Upper lobe of right lung (tissue), 1 donor: ENCODE measurements around the gene BPIFA1. TPM values are rescaled to one million over a fixed set of nuclear protein-coding genes. Genes with fewer than 3 reads are reported as not detected.

Source experiments
- ATAC-seq: fragments of 200-7000 bp; cut with Tn5 transposase; one replicate; pipeline ENCODE4 v1.9.1; 2020; ENCODE audit warnings: mild to moderate bottlenecking, moderate library complexity
- DNase-seq: peaks from one replicate; pipeline ENCODE4 v3.0.0-alpha.2; 2020
- H3K27ac ChIP-seq: fragments of 200-600 bp; one replicate; pipeline ENCODE4 v1.8.0; 2022
- H3K27me3 ChIP-seq: fragments of 200-600 bp; one replicate; pipeline ENCODE4 v1.8.0; 2022; ENCODE audit warnings: mild to moderate bottlenecking
- H3K36me3 ChIP-seq: fragments of 200-600 bp; one replicate; pipeline ENCODE4 v1.8.0; 2022
- H3K4me1 ChIP-seq: fragments of 200-600 bp; one replicate; pipeline ENCODE4 v1.8.0; 2022
- H3K4me3 ChIP-seq: fragments of 200-600 bp; one replicate; pipeline ENCODE4 v1.8.0; 2022; ENCODE audit warnings: mild to moderate bottlenecking
- H3K9me3 ChIP-seq: fragments of 200-600 bp; one replicate; pipeline ENCODE4 v1.8.0; 2022
- intact Hi-C: fragments of 100-400 bp; cut with DNase I; formaldehyde crosslinking; loops from one replicate; pipeline ENCODE4 v1.11.0; 2022
- long read RNA-seq: library from polyadenylated mRNA; unstranded; transcript quantifications from one replicate; pipeline ENCODE4 v2.0.0, GENCODE V29; 2021
- total RNA-seq: library from RNA; stranded (reverse); fragmentation: NEBNext Ultra II Directional; extraction: Animal tissue kit (Norgen Biotek cat#: 25700); gene quantifications from one replicate; pipeline ENCODE4 v1.2.1, GENCODE V29; 2021
- TF ChIP-seq, protein P1 (sequence below): fragments of 200-600 bp; IDR thresholded peaks from one replicate; pipeline ENCODE4 v1.8.0; 2022; ENCODE audit warnings: antibody characterized with exemption
- donor health status: DM: no; HTN: yes; CAD: no; lungs with severe emphysema.

Gene BPIFA1
- not detected for total RNA-seq
- long read RNA-seq = 0 reads

DNA sequence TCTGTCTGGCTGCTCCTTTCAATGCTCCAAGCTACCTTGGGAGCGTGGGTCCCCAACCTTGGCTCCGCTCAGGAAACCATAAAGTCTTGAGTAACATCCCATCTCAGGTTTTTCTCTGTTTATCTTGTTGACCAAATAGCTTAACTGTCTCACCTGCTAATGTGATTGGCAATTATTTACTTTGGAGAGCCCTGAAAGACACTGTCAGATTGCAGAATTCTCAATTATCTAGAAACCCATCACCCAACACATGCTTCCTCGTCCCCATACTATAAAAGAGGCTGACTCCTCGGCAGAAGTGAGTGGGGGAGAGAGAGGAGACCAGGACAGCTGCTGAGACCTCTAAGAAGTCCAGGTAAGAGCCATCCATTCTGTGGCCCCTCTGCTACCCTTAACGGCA is at the start of gene BPIFA1:
TSS of gene BPIFA1 (plus strand) at position 301 of the 400 bp plus-strand sequence. CDS start 1,716 bp downstream, outside the sequence.
- H3K9me3 ChIP-seq = no peaks in the 10 kb centered on the region
- no peaks in the 10 kb centered on the region for H3K36me3 ChIP-seq
- H3K4me1 ChIP-seq = no peaks in the 10 kb centered on the region
- H3K27ac ChIP-seq = no peak within 1 kb of the TSS
- TF ChIP-seq, protein P1, sequence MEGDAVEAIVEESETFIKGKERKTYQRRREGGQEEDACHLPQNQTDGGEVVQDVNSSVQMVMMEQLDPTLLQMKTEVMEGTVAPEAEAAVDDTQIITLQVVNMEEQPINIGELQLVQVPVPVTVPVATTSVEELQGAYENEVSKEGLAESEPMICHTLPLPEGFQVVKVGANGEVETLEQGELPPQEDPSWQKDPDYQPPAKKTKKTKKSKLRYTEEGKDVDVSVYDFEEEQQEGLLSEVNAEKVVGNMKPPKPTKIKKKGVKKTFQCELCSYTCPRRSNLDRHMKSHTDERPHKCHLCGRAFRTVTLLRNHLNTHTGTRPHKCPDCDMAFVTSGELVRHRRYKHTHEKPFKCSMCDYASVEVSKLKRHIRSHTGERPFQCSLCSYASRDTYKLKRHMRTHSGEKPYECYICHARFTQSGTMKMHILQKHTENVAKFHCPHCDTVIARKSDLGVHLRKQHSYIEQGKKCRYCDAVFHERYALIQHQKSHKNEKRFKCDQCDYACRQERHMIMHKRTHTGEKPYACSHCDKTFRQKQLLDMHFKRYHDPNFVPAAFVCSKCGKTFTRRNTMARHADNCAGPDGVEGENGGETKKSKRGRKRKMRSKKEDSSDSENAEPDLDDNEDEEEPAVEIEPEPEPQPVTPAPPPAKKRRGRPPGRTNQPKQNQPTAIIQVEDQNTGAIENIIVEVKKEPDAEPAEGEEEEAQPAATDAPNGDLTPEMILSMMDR = no peak
- ATAC-seq (no peak), DNase-seq (no peak)
- intact Hi-C loops = no loop called here
- H3K27me3 ChIP-seq = no peaks in the 10 kb centered on the region
- H3K4me3 ChIP-seq = no peak within 1 kb of the TSS

DNA sequence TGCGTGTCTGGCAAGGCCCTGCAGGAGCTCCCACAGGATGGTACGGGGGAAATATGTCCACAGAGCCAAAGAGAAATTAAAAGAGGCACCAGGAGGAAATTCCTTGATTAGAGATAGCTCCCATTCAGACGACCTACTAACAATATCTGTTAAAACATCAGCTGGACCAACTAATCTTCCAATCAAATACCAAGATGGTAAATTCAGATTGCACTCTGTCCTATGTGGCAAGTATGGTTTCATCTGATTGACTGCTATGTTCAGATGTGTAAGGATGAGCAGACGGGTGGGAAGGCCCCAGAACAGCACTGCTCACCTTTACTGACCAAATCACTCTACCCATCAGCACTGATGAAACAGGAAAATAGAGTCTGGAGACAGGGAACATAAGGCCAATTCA is 48.3 kb upstream of the BPIFA1 start:
- no peak overlapping the region for H3K4me3 ChIP-seq
- no peaks in the 10 kb centered on the region for H3K4me1 ChIP-seq
- no peaks in the 10 kb centered on the region for H3K27me3 ChIP-seq
- no peak overlapping the region for H3K27ac ChIP-seq
- intact Hi-C loops = no loop called here
- no peaks in the 10 kb centered on the region for H3K36me3 ChIP-seq
- no peak for ATAC-seq
- no peaks in the 10 kb centered on the region for H3K9me3 ChIP-seq
- TF ChIP-seq, protein P1 = no peak
- DNase-seq = no peak

DNA sequence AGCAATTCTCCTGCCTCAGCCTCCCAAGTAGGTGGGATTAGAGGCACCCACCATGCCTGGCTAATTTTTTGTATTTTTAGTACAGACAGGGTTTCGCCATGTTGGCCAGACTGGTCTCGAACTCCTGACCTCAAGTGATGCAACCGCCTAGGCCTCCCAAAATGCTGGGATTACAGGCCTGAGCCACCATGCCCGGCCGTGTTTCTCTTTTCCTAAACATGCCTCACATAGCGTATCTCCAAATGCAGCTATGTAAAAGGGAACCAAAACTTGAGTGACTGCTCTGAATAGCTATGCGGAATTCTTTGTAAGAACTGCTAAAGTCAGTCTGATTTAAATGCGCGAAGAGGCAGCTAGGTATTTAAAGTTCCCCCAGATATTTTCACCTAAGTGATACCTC is 47.4 kb upstream of the BPIFA1 start:
- no peak overlapping the region for H3K27ac ChIP-seq
- intact Hi-C loops = no loop called here
- no peak overlapping the region for H3K4me3 ChIP-seq
- H3K9me3 ChIP-seq = no peaks in the 10 kb centered on the region
- H3K27me3 ChIP-seq = no peaks in the 10 kb centered on the region
- H3K4me1 ChIP-seq = no peaks in the 10 kb centered on the region
- H3K36me3 ChIP-seq = no peaks in the 10 kb centered on the region
- no peak for DNase-seq
- TF ChIP-seq, protein P1 = no peak
- ATAC-seq = no peak

DNA sequence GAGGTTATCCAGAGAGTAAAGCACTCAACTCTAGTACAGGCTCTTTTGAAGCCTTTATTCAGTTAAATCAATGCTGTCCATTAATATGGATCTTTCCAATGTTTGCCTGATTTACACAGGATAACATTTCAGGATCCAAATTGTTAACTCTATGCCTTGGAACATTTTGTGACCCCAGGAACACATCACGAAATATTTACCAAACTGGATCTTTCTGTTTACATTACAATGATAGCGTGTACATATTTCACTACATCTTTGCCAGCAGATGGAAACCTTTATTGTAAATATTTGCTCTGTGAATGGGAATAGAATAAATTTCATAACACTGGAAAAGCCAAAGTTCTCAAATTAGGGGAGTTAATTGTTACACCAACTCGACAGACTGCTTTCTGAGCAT is 44.3 kb upstream of the BPIFA1 start:
- Histone ChIP-seq H3K36me3 (no peaks in the 10 kb centered on the region), H3K9me3 (no peaks in the 10 kb centered on the region), H3K4me3 (no peak overlapping the region), H3K27ac (no peak overlapping the region), H3K27me3 (no peaks in the 10 kb centered on the region), H3K4me1 (no peaks in the 10 kb centered on the region)
- intact Hi-C loops = no loop called here
- TF ChIP-seq, protein P1 = no peak
- DNase-seq (no peak), ATAC-seq (no peak)

DNA sequence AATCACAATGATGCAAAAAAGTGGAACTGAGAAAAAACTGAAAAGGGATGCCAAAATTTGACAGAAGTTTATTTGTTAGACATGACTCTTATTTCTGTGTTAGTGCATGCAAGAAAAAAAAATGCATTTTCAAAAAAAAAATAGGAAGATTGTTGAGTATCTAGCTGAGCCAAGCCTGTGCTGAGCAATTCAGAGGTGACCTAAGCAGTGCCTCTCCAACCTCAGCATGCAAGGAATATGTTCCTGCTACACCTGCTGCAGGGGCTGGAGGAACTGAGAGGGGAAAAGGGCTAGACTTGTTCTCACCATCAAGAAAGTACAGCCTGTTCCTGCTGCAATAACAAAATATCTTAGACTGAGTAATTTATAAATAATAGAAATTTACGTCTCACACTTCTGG is 43.8 kb upstream of the BPIFA1 start:
- TF ChIP-seq, protein P1 = no peak
- no peaks in the 10 kb centered on the region for H3K27me3 ChIP-seq
- no peaks in the 10 kb centered on the region for H3K9me3 ChIP-seq
- DNase-seq = no peak
- no peak for ATAC-seq
- H3K4me3 ChIP-seq = no peak overlapping the region
- H3K4me1 ChIP-seq = no peaks in the 10 kb centered on the region
- H3K27ac ChIP-seq = no peak overlapping the region
- no peaks in the 10 kb centered on the region for H3K36me3 ChIP-seq
- intact Hi-C loops = no loop called here

DNA sequence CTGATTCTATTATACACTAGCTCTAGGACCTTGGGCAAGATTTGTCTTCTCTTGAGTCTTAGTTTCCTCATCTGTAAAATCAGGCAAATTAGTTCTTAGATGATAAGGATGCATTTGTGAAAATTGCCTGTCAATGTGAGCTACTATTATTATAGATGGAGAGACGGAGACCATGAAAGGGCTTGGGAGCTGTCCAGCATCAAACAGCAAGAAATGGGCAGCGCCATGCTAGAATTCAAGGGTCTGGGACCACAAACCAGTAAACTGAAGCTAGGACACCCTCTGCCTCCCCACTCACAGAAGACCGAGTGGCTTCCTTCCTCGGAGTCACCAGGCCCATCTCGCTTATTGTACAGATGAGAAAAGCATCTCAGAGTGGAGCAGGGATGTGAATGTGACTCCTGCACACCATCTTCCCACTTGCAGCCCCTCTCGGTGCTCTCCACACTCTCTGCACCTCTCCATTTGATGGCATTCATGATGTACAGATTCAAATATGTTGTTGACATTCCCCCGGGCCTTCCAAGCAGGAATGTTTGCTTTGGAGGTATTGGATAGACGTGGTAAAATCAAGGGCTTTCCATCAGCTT is 42.8 kb upstream of the BPIFA1 start:
- no peak overlapping the region for H3K4me3 ChIP-seq
- H3K9me3 ChIP-seq = no peaks in the 10 kb centered on the region
- DNase-seq = no peak
- intact Hi-C loops = no loop called here
- no peak overlapping the region for H3K27ac ChIP-seq
- TF ChIP-seq, protein P1 = no peak
- H3K4me1 ChIP-seq = no peaks in the 10 kb centered on the region
- ATAC-seq = no peak
- H3K36me3 ChIP-seq = no peaks in the 10 kb centered on the region
- H3K27me3 ChIP-seq = no peaks in the 10 kb centered on the region
